Activated naive CD8-positive, alpha-beta T cell treated with anti-CD3 and anti-CD28 coated beads, Interleukin-2, amount 50 U/mL, for 16 hours (primary cell): ENCODE results near the gene CPTP.

Experiments used
- DNase-seq: peaks from one replicate; pipeline ENCODE4 v3.0.0-alpha.2; 2020; ENCODE audit warnings: low read depth, low spot score

The CPTP gene

GRCh38 chr1:1324524-1325287 lies at the start of gene CPTP, which contains the start of gene INTS11:
TSS of gene CPTP (plus strand) at chr1:1324802. CDS start at chr1:1326911, 2,109 bp downstream.
TSS of gene INTS11 (minus strand) at chr1:1324660. CDS start at chr1:1324608, 52 bp downstream.
- peak; percentile 91 for DNase-seq

GRCh38 chr1:1274931-1275431 lies 49.6 kb upstream of the CPTP start:
- no peak for DNase-seq

DNA sequence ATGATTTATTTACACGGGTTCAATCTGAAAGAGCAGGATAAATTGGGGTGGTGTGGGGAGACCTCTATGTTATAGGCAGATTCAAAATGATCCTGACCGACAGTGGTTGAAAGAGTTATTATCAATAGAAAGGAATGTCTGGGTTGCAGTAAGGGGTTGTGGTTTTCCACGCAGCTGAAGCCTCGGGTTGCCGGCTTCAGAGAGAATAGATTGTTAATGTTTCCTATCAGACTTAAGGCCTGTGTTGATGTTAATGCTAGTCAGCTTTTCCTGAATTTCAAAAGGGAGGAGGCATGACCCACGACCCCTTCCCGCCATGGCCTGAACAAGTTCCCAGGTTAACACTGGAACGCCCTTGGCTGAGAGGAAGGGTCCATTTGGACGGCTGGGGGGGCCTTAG lies 48.8 kb upstream of the CPTP start:
- DNase-seq = no peak

- DNase-seq = no peak
Measured at GRCh38 chr1:1278620-1279019, 46.0 kb upstream of the CPTP start.

DNA sequence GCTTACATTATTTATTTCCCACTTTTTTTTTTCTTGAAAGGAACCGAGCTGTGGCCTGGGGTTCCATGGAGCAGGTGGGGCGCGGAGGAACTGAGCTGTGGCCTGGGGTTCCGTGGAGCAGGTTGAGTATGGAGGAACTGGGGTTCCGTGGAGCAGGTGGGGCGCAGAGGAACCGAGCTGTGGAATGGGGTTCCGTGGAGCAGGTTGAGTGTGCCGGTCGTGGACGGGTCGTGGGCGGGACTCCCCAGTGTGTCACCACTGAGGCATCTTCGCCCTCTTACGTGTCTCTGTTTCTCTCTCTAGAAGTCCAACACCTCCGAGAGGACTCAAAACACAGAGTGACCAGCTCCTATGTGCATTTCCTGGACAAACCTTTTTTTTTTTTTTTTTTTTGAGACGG lies 45.6 kb upstream of the CPTP start:
- DNase-seq = no peak

- no peak for DNase-seq
Measured at GRCh38 chr1:1280782-1281481, 43.7 kb upstream of the CPTP start.

DNA sequence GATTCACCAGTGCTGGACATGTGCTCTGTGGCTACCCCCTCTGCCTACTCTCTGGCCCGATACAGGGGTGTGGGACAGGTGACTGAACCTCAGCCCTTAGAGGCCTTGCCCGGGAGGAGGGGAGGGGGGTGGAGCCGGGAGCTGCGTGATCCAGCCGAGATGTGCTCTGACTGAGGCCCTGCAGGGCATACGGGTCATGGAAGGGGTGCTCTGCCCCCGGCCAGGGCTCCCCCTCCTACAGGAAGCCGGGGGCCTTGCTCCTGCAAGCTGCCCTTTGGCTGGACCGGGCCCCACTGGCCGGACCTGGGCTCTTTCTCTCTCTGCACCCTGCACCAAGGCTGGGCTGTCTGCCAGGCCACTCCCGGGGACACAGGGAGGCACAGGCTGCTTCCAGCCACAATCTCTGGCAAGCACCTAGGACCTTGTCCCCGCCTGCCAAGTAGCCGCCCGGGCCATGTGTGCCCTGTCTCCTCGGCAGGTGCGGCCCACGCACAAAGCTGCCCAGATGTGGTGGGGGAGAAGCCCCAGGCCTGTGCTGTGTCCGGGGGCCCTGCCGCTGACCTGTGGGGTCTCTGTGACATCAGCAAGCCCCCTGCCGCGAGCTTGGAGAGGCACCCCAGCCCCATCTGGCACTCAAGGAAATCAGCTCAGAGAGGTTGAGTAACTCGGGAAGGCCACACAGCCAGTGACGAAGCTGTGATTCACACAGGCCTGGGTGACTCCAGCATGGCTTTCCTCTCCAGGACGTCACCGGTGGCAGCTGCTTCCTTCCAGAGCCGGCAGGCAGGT lies 42.9 kb upstream of the CPTP start:
- no peak for DNase-seq

- no peak for DNase-seq
Measured at GRCh38 chr1:1282998-1283397, 41.6 kb upstream of the CPTP start.

- no peak for DNase-seq
Measured at GRCh38 chr1:1283821-1284220, 40.8 kb upstream of the CPTP start.

DNA sequence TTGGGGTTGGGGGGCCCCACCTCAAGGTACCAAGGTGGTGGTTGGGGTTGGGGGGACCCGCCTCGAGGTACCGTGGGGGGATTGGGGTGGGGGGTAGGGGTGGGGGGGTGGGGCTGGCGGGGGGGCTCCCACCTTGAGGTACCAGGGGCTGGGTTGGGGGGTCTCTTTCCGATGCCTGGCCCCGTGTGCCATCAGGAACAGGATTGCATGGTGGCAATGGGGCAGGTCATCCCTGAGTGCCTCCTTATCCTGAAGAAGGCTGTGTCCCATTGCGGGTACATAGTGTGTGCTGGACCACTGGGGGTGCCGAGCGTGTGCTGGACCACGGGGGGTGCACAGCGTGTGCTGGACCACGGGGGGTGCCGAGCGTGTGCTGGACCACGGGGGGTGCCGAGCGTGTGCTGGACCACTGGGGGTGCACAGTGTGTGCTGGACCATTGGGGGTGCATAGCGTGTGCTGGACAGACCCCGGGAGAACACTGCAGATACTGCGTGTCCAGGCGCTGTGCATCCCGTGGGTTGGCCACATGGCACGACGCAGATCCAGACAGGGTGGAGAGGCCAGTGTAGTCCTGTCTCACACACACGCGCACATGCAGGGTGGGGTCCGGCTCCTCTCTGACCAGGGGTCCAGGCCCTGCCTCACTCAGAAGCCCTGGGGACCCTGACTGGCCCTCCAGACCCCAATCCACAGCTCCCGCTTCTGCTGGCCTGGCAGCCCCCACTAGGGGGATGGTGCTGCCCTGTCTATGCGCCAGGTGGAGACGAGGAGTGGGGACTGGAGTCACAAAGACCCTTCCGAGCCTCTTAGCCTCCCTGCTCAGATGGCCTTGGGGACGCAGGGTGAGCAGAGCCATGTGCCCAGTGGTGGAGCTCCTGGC lies 40.1 kb upstream of the CPTP start:
- DNase-seq = no peak

GRCh38 chr1:1285102-1285571 lies 39.5 kb upstream of the CPTP start:
- DNase-seq = no peak

GRCh38 chr1:1285611-1286311 lies 38.8 kb upstream of the CPTP start:
- no peak for DNase-seq

GRCh38 chr1:1286313-1287261 lies 38.0 kb upstream of the CPTP start:
- no peak for DNase-seq

DNA sequence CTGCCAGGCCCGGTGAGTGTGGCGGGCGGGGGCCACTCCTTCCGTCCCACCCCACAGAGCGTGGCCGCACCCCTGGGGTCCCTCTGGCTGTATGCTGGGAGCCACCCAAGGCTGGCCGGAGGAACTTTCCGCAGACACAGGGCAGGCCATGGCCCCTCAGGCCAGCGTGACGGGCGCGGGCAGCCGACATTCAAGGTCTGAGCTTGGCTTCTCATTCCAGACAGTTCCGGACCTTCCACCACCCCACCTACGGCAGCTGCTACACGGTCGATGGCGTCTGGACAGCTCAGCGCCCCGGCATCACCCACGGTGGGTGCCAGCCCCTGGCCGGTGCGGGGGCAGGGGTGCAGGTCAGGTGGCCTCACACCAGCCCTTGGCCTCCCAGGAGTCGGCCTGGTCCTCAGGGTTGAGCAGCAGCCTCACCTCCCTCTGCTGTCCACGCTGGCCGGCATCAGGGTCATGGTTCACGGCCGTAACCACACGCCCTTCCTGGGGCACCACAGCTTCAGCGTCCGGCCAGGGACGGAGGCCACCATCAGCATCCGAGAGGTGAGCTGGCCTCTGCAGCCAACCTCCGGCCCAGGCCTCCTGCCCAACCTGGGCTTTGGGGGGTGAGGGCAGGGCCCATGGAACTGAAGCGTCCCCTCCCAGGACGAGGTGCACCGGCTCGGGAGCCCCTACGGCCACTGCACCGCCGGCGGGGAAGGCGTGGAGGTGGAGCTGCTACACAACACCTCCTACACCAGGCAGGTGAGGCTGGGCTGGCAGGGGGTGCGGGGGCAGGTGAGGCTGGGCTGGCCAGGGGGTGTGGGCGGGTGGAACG lies 37.1 kb upstream of the CPTP start:
- DNase-seq = no peak

- peak; percentile 25 for DNase-seq
Measured at GRCh38 chr1:1290238-1290731, 34.3 kb upstream of the CPTP start.

GRCh38 chr1:1291023-1291528 lies 33.5 kb upstream of the CPTP start:
- DNase-seq = no peak

DNA sequence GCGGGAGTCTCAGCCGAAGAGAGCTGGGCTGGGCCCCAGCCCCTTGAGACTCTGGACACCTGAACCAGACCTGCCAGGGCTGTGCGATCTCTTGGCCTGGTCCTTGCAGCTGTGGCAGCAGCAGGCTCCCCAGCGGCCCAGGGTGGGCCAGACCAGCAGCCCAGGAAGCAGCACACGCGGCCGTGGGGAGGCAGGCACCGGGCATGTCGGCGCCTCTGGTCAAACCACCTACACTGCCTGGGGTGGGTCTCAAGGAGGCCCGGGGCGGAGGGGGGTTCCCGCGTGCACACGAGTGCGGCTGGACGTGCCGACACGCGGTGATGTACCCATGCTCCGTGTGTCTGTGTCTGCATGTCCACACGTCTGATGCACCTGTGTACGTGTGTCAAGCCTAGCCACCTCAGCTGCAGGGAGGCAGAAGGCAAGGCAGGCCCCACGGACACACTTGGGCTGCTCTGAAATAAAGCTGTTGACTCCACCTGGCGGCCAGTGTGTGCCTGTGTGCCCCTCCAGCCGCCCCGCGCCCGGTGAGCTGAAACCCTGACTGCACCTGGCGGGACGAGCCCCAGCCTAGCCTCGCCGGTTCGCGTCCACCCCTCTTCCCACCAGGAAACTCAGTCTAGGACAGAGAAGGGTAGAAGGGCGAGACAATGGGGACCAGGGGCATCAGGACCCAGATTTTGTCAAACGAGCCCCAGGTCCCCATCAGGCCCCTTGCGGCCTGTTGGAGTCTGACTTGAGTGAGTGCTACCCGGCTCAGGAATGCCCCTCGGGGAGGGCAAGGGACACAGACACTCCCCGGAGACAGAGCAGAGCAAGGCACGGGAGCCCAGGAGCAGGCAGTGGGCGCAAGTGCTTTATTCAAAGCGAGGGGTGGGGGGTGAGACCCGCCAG lies 32.8 kb upstream of the CPTP start:
- peak; percentile 43 for DNase-seq
